ENCODE data around the gene KCNT1.
"Not testable (repeated sequence)": the region's sequence is repeated elsewhere in the genome, so short reads cannot be mapped to it uniquely, and the experiment has no call there.

The KCNT1 gene

GRCh38 chr9:135701959-135702721, at the start of gene KCNT1:
KCNT1 (plus strand) TSS chr9:135702185; CDS start chr9:135702259, 74 bp downstream.
- peak in 3 of 4 experiments; percentile 12 to 33 (median 20) for DNase-seq

GRCh38 chr9:135655317-135655716, 46.7 kb upstream of the KCNT1 start:
- no peak for DNase-seq

- no peak for DNase-seq
These were observed 44.6 kb upstream of the KCNT1 start for GRCh38 chr9:135657416-135657815.

- no peak for DNase-seq
These were observed 42.7 kb upstream of the KCNT1 start for GRCh38 chr9:135659252-135659651.

GRCh38 chr9:135660407-135660806, 41.6 kb upstream of the KCNT1 start:
- no peak for DNase-seq

GRCh38 chr9:135661816-135662560, 40.0 kb upstream of the KCNT1 start:
- no peak for DNase-seq

GRCh38 chr9:135662758-135663450, 39.1 kb upstream of the KCNT1 start, which contains the start of gene LCN9:
LCN9 (plus strand) TSS chr9:135663309; CDS start chr9:135663322, 13 bp downstream.
- DNase-seq, result no peak

- no peak for DNase-seq
These were observed 38.6 kb upstream of the KCNT1 start for GRCh38 chr9:135663451-135663770.

- DNase-seq, result no peak
These were observed 38.1 kb upstream of the KCNT1 start for GRCh38 chr9:135663857-135664256.

- DNase-seq, result no peak
These were observed 37.7 kb upstream of the KCNT1 start for GRCh38 chr9:135664266-135664665.

GRCh38 chr9:135664801-135665794, 36.9 kb upstream of the KCNT1 start:
- no peak for DNase-seq

GRCh38 chr9:135665795-135666189, 36.2 kb upstream of the KCNT1 start:
- no peak for DNase-seq

GRCh38 chr9:135666534-135667462, 35.2 kb upstream of the KCNT1 start:
- DNase-seq, result no peak

- DNase-seq, result no peak
These were observed 34.5 kb upstream of the KCNT1 start for GRCh38 chr9:135667463-135668001.

- not testable (repeated sequence) for DNase-seq
These were observed 33.0 kb upstream of the KCNT1 start for GRCh38 chr9:135669018-135669417.

- no peak for DNase-seq
These were observed 32.2 kb upstream of the KCNT1 start for GRCh38 chr9:135669616-135670285.

- DNase-seq, result no peak
These were observed 31.0 kb upstream of the KCNT1 start for GRCh38 chr9:135670721-135671590.

- no peak for DNase-seq
These were observed 30.4 kb upstream of the KCNT1 start for GRCh38 chr9:135671591-135672041.

GRCh38 chr9:135672786-135673185, 29.2 kb upstream of the KCNT1 start:
- DNase-seq, result not testable (repeated sequence)

Measured in activated CD4-positive, CD25-positive, alpha-beta regulatory T cell (primary cell).